PC-3 (cell line): ENCODE data around the gene LTBP1.

Source experiments
- EZH2 ChIP-seq: fragments of 300-600 bp; sonication (generic); IDR thresholded peaks from one replicate; pipeline ENCODE4 v1.6.1; 2017; ENCODE audit warnings: antibody characterized with exemption, mild to moderate bottlenecking, low read length; ENCODE audit not compliant: unreplicated experiment
- TF ChIP-seq, protein P1 (sequence below): fragments of 300-600 bp; sonication (generic); conservative IDR thresholded peaks from 2 replicates; pipeline ENCODE4 v1.5.1; 2017; ENCODE audit warnings: antibody characterized with exemption, low read depth, mild to moderate bottlenecking, low read length

DNA sequence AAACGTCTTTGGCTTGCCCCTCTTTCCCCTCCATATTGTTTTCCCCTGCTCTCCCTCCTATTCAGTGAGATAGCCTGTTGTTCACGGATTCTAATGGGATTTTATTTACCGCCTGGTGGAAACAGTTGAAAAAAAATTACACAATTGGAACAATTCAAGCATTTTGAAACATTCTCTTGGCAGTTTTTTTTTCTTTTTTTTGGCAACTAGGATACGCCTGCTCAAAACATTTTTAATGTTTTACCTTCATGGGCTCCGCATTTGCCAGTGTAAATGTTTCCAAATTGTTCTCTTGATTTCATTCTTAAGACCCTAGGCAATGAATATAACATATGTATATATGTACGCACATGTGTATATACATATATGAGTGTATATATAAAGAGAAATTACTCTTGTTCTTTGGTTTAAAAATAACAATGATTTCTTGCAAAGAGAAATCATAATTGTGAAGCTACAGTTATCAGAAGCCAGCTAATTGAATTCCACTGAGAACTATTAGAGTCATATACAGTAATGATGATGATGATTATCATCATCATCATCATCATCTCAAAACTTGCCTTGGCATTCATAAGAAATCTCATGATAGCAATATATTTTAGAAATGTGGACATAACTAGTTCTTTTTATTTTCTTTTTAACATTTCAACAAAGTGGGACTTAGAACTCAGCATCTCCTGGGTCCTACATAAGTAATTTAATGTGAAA is 146.7 kb downstream of the LTBP1 start:
- TF ChIP-seq, protein P1, sequence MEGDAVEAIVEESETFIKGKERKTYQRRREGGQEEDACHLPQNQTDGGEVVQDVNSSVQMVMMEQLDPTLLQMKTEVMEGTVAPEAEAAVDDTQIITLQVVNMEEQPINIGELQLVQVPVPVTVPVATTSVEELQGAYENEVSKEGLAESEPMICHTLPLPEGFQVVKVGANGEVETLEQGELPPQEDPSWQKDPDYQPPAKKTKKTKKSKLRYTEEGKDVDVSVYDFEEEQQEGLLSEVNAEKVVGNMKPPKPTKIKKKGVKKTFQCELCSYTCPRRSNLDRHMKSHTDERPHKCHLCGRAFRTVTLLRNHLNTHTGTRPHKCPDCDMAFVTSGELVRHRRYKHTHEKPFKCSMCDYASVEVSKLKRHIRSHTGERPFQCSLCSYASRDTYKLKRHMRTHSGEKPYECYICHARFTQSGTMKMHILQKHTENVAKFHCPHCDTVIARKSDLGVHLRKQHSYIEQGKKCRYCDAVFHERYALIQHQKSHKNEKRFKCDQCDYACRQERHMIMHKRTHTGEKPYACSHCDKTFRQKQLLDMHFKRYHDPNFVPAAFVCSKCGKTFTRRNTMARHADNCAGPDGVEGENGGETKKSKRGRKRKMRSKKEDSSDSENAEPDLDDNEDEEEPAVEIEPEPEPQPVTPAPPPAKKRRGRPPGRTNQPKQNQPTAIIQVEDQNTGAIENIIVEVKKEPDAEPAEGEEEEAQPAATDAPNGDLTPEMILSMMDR = no peak
- TF ChIP-seq EZH2 = no peak
